ENCODE results near the gene DISC1.

DNA sequence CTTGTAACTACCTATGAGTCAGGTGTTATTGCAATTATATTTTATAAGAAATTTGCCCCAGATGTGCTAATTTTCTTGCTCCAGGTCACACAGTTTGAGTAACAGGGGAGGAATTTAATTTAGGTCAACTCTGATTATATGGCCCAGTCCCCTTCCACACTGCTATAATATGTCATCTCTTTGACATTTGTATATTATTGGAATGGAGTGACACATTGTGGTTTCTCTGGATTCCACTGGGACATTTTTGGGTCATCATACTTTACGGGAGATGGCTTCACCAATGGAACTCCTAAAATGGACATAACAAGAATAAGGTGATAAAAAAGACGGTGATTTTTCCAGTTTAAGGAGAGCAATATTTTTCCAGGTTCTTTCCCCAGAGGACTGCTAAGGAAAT, 191.2 kb downstream of the DISC1 start:
- TF ChIP-seq SMC3 (IDR thresholded peaks at IDR 0.05; ENCODE audit: low read depth, low read length) (no peak), TAF1 (IDR thresholded peaks at IDR 0.05; ENCODE audit: borderline replicate concordance, low read depth, low read length) (no peak), RAD21 (IDR thresholded peaks at IDR 0.05; ENCODE audit: low read length) (no peak)
- TF ChIP-seq, protein P1, sequence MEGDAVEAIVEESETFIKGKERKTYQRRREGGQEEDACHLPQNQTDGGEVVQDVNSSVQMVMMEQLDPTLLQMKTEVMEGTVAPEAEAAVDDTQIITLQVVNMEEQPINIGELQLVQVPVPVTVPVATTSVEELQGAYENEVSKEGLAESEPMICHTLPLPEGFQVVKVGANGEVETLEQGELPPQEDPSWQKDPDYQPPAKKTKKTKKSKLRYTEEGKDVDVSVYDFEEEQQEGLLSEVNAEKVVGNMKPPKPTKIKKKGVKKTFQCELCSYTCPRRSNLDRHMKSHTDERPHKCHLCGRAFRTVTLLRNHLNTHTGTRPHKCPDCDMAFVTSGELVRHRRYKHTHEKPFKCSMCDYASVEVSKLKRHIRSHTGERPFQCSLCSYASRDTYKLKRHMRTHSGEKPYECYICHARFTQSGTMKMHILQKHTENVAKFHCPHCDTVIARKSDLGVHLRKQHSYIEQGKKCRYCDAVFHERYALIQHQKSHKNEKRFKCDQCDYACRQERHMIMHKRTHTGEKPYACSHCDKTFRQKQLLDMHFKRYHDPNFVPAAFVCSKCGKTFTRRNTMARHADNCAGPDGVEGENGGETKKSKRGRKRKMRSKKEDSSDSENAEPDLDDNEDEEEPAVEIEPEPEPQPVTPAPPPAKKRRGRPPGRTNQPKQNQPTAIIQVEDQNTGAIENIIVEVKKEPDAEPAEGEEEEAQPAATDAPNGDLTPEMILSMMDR (IDR thresholded peaks at IDR 0.05) = no peak

Measured in SK-N-SH (cell line).